A549 treated with ZK216348 at 1 μM for 4 hours (cell line): ENCODE data around the gene TXLNA. TPM values are rescaled to one million over a fixed set of nuclear protein-coding genes. Genes with fewer than 3 reads are reported as not detected.

Experiments
- total RNA-seq: library from RNA; stranded (reverse); fragments of 200-300 nt; extraction: Qiagen RNA extraction; gene quantifications from 5 replicates; pipeline ENCODE4 v1.2.3, GENCODE V29; 2022; ENCODE audit warnings: low read depth

TXLNA gene
- 26.4 to 30.0 TPM (median 29.2 TPM) in 5 replicates for total RNA-seq

GRCh38 chr1:32179443-32180185 lies at the start of gene TXLNA:
TSS of gene TXLNA (plus strand) at chr1:32179675. CDS start at chr1:32180346, 671 bp downstream.

GRCh38 chr1:32200226-32201010 lies 20.9 kb downstream of the TXLNA start, which contains the start of gene CCDC28B:
TSS of gene CCDC28B (plus strand) at chr1:32200595. CDS start at chr1:32201936, 1,341 bp downstream.

GRCh38 chr1:32205401-32206370 lies 26.2 kb downstream of the TXLNA start, which contains the start of gene IQCC:
TSS of gene IQCC (plus strand) at chr1:32205671. CDS start at chr1:32205682, 11 bp downstream.

GRCh38 chr1:32208891-32209328 lies 29.4 kb downstream of the TXLNA start, which contains the start of gene DCDC2B:
TSS of gene DCDC2B (plus strand) at chr1:32209089. CDS start at chr1:32209094, 5 bp downstream.

DNA sequence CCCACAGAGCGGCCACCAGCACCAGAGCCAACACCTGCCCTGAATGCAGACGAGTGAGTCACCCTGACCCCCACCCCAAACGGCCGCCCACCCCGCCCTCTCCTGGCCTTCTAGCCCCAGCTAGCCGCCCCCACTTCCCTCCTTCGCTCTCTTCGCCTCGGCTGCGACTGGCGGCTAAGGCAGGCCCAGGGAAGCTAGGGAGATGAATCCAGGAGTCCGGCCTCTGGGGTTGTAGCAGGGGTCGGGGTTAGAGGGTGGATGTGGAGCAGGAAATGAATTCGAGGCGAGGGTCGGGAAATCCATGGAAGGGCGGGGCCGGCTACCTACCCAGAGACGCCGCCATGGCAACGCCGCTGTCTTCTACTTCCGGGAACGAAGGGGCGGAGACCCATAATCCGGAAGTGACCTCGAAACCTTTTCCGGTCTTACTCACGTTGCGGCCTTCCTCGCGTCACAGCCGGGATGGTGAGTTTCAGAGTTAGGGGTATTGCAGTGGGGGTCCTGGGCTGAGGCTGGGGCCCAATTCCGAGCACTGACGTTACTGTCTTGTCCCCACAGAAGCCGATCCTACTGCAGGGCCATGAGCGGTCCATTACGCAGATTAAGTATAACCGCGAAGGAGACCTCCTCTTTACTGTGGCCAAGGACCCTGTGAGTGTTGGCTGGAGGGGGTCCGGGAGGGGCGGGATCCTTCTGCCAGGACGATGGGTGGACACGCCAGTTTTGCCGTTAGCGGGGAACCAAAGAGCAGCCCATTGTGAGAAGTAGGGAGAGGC lies 42.7 kb downstream of the TXLNA start, which contains the start of the genes EIF3I and TMEM234:
Gene EIF3I (plus strand): TSS at position 428 of the 776 bp plus-strand sequence. CDS start 35 bp downstream, at position 463.
Gene TMEM234 (minus strand): TSS at position 374 of the 776 bp plus-strand sequence. CDS start 31 bp downstream, at position 343.

DNA sequence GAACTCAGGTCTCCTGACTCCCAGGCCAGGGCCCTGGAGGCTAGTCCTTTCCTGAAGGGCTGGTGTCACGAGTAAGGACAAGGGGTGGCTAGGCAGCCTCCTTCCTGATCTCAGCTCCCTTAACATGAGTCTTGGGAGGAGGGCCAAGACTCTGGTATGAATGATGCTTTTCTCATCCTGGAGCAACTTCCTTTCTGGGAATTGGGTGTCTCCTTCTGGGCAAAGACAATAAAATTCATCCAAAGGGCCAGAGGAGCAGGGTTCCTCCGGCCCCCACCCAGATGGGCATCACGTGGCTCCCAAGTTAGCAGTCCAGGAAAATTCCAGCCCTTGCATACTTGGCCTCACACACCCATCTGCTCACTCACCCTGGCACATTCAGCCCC lies 67.4 kb downstream of the TXLNA start, which contains the start of gene FAM167B:
Gene FAM167B (plus strand): TSS at position 335 of the 386 bp plus-strand sequence. CDS start 200 bp downstream, outside the sequence.

Other genes with a start within 250 kb of the TXLNA start
- 133 to 239 TPM (median 170 TPM) in 5 replicates for gene PTP4A2, start 241.3 kb upstream of the TXLNA start, total RNA-seq
- gene KHDRBS1, start 165.8 kb upstream of the TXLNA start, total RNA-seq, result 105 to 151 TPM (median 137 TPM) in 5 replicates
- gene TMEM39B, start 106.7 kb upstream of the TXLNA start, total RNA-seq, result 6.7 to 12.9 TPM (median 12.0 TPM) in 5 replicates
- gene KPNA6, start 71.6 kb upstream of the TXLNA start, total RNA-seq, result 14.1 to 16.7 TPM (median 14.9 TPM) in 5 replicates
- 1.1 to 2.8 TPM (median 1.8 TPM) in 5 replicates for gene CCDC28B, start 20.9 kb downstream of the TXLNA start, total RNA-seq
- gene IQCC, start 26.0 kb downstream of the TXLNA start, total RNA-seq, result 1.6 to 2.7 TPM (median 2.1 TPM) in 5 replicates
- gene DCDC2B, start 29.4 kb downstream of the TXLNA start, total RNA-seq, result not detected in 5 replicates
- 8.1 to 10.7 TPM (median 10.5 TPM) in 5 replicates for gene TMEM234, start 42.7 kb downstream of the TXLNA start, total RNA-seq
- gene EIF3I, start 42.7 kb downstream of the TXLNA start, total RNA-seq, result 262 to 314 TPM (median 274 TPM) in 5 replicates
- gene FAM167B, start 67.5 kb downstream of the TXLNA start, total RNA-seq, result 0.36 to 0.86 TPM (median 0.73 TPM) in 5 replicates
- gene LCK, start 71.6 kb downstream of the TXLNA start, total RNA-seq, result not detected in 5 replicates
- 52.8 to 61.8 TPM (median 54.7 TPM) in 5 replicates for gene HDAC1, start 112.4 kb downstream of the TXLNA start, total RNA-seq
- 54.0 to 74.4 TPM (median 66.1 TPM) in 5 replicates for gene MARCKSL1, start 156.6 kb downstream of the TXLNA start, total RNA-seq
- 2.0 to 4.7 TPM (median 4.0 TPM) in 5 replicates for gene FAM229A, start 182.8 kb downstream of the TXLNA start, total RNA-seq
- 0.25 TPM in 1 of 5 replicates, not detected in the others for gene TSSK3, start 182.9 kb downstream of the TXLNA start, total RNA-seq
- gene BSDC1, start 214.8 kb downstream of the TXLNA start, total RNA-seq, result 16.7 to 22.6 TPM (median 22.5 TPM) in 5 replicates